ENCODE results near the gene STIM1.

- TF ChIP-seq, protein P1, sequence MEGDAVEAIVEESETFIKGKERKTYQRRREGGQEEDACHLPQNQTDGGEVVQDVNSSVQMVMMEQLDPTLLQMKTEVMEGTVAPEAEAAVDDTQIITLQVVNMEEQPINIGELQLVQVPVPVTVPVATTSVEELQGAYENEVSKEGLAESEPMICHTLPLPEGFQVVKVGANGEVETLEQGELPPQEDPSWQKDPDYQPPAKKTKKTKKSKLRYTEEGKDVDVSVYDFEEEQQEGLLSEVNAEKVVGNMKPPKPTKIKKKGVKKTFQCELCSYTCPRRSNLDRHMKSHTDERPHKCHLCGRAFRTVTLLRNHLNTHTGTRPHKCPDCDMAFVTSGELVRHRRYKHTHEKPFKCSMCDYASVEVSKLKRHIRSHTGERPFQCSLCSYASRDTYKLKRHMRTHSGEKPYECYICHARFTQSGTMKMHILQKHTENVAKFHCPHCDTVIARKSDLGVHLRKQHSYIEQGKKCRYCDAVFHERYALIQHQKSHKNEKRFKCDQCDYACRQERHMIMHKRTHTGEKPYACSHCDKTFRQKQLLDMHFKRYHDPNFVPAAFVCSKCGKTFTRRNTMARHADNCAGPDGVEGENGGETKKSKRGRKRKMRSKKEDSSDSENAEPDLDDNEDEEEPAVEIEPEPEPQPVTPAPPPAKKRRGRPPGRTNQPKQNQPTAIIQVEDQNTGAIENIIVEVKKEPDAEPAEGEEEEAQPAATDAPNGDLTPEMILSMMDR (conservative IDR thresholded peaks at IDR 0.05): no peak
- no peak for TF ChIP-seq EZH2 (IDR thresholded peaks at IDR 0.05; ENCODE audit: low read depth)
These were observed 137.5 kb downstream of the STIM1 start for GRCh38 chr11:3992964-3993363.
